ENCODE measurements around the gene PPP5C.
"Not testable (repeated sequence)": the region's sequence is repeated elsewhere in the genome, so short reads cannot be mapped to it uniquely, and the experiment has no call there.

The PPP5C gene

DNA sequence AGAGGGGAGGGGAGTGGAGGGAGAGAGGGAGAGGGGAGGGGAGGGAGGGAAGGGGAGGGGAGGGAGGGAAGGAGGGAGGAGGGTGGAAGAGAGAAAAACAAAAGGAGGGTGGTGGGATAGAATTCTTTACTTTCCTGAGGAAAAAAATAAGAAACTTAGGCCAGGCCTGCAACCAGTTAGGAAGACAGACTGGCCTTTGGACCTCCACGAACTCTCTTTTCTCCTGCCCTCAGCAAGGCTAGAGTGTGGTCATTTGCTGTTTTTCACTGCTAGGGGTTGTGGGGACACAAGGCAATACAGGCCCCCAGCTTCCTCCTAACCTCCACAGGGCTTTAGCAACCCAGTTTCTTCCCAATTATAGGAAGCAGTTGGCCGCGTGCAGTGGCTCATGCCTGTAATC, 62.3 kb downstream of the PPP5C start:
- peaks cover 3% of the 10 kb centered on the region for H3K4me1 ChIP-seq (ENCODE audit: insufficient read depth, low read length)
- H3K27me3 ChIP-seq (ENCODE audit: insufficient read depth, low read length) = peaks cover 66% of the 10 kb centered on the region
- H3K9me3 ChIP-seq (ENCODE audit: insufficient read depth, low read depth, low read length) = no peaks in the 10 kb centered on the region
- H3K36me3 ChIP-seq (ENCODE audit: insufficient read depth, low read depth, low read length) = no peaks in the 10 kb centered on the region
- no peak overlapping the region for H3K4me3 ChIP-seq (ENCODE audit: low read length)
- no peak overlapping the region for H3K27ac ChIP-seq (ENCODE audit: low read length)
- no peak overlapping the region for H3K9ac ChIP-seq (ENCODE audit: low read depth, low read length)

DNA sequence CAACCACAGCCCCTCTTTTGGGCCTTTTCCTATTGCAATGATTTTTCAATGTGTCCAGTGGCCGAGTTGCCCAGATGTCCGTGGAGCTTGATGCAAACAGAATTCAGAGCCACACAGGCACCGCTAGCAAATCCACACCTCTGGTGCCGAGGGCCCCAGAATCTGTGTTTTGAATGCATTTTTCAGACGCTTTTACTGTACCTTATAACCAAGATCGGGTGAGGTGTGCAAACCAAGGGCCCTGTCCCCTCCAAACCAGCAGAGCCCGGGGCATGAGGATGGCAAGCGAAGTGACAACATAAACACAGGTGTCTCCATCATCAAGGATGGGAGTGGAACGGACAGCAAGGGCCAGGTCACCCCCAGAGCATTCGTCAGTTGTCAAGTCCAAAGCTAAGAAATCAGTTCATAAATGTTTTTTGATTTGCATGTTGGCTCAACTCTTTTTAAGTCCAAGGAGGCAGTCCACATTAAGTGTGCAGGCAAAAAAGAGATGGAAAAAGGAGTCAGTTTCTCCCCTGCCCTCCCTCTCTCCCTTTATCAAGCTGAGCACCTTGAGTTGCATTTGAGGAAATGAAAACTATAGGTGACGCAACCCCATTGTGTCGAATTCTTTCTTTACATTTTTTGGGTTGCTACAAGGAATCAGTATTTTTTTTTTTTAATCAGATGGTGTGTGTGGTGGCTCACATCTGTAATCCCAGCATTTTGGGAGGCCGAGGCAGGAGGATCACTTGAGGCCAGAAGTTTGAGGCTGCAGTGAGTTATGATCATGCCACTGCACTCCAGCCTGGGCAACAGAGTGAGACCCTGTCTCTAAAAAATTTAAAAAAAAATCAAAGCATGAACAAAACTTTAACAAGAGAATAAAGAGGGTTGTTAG, 63.6 kb downstream of the PPP5C start:
- Histone ChIP-seq H3K27ac (ENCODE audit: low read length) (no peak overlapping the region), H3K27me3 (ENCODE audit: insufficient read depth, low read length) (peaks cover 64% of the 10 kb centered on the region), H3K4me3 (ENCODE audit: low read length) (no peak overlapping the region), H3K9me3 (ENCODE audit: insufficient read depth, low read depth, low read length) (no peaks in the 10 kb centered on the region), H3K4me1 (ENCODE audit: insufficient read depth, low read length) (peaks cover 3% of the 10 kb centered on the region), H3K9ac (ENCODE audit: low read depth, low read length) (no peak overlapping the region), H3K36me3 (ENCODE audit: insufficient read depth, low read depth, low read length) (no peaks in the 10 kb centered on the region)

DNA sequence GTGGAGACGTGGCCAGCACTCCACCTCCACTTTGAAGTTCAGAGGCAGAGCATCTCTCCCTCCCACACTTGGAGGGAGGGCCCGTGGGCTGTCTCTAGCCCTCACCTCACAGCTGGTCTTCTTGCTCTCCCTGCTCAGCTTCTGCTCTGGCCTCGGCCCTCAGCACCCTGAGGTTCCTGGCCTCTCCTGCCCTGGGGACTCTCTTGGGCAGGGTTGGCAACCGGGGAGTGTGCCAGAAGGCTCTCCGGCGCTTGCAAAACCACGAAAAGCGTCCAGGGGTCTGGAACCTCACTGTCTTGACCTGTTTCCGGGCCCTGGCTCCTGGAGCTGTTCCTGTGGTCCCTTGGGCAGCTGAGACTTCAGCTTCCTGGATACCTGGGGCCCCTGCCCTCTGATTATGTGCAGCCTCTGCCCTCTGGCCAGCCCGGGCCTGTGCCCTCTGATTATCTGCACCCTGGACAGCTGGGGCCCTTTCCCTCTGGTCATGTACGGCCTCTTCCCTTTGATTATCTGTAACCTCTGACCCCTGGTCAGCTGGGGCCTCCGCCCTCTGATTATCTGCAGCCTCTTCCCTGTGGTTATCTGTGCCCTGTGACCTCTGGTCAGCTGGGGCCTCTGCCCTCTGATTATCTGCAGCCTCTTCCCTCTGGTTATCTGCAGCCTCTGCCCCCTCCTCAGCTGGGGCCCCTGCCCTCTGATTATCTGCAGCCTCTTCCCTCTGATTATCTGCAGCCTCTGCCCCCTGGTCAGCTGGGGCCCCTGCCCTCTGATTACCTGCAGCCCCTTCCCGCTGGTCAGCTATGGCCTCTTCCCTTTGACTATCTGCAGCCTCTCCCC, 64.4 kb downstream of the PPP5C start:
- Histone ChIP-seq H3K9me3 (ENCODE audit: insufficient read depth, low read depth, low read length) (no peaks in the 10 kb centered on the region), H3K9ac (ENCODE audit: low read depth, low read length) (no peak overlapping the region), H3K27ac (ENCODE audit: low read length) (no peak overlapping the region), H3K27me3 (ENCODE audit: insufficient read depth, low read length) (peaks cover 57% of the 10 kb centered on the region), H3K36me3 (ENCODE audit: insufficient read depth, low read depth, low read length) (no peaks in the 10 kb centered on the region), H3K4me3 (ENCODE audit: low read length) (peak overlapping the region; percentile 94), H3K4me1 (ENCODE audit: insufficient read depth, low read length) (peaks cover 3% of the 10 kb centered on the region)

DNA sequence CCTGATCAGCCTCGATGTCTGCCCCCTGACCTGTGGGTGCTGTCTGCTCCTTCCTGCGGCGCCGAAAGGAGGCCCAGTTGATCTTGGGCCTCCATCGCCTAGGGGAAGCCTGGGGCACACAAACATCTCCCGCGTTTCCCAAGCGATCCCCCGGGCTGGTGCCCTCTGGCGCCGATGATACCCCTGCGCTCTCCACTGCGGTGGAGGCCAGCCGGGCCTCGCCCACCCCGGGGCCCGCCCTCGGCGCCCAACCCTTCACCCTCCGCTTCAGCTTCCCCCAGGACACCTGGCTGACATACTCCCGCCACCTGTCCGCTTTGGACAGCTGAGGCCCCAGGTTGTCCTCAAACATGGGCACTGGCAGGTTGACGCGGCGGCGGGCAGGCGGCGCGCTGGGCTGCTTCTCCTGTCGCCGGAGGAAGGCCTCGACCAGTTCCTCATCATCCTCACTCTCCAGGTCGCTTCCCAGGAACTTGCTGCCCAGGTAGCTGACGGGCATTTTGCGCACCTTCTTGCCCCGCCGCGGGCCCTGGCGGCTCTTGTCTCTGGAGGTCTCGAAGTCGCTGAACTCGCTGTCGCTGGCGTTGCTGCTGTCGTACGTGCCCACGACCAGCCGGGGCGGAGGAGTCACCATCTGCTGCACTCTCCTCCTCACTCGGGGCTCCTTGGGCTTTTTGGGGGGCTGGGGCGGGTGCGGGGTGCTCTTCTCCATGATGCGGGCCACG, 65.2 kb downstream of the PPP5C start:
- H3K4me1 ChIP-seq (ENCODE audit: insufficient read depth, low read length) = peaks cover 3% of the 10 kb centered on the region
- no peaks in the 10 kb centered on the region for H3K9me3 ChIP-seq (ENCODE audit: insufficient read depth, low read depth, low read length)
- peak overlapping the region; percentile 94; the same call in 1 of the 2 replicates for H3K9ac ChIP-seq (ENCODE audit: low read depth, low read length)
- H3K36me3 ChIP-seq (ENCODE audit: insufficient read depth, low read depth, low read length) = no peaks in the 10 kb centered on the region
- no peak overlapping the region for H3K27ac ChIP-seq (ENCODE audit: low read length)
- H3K27me3 ChIP-seq (ENCODE audit: insufficient read depth, low read length) = peaks cover 49% of the 10 kb centered on the region
- H3K4me3 ChIP-seq (ENCODE audit: low read length) = peak overlapping the region; percentile 94

DNA sequence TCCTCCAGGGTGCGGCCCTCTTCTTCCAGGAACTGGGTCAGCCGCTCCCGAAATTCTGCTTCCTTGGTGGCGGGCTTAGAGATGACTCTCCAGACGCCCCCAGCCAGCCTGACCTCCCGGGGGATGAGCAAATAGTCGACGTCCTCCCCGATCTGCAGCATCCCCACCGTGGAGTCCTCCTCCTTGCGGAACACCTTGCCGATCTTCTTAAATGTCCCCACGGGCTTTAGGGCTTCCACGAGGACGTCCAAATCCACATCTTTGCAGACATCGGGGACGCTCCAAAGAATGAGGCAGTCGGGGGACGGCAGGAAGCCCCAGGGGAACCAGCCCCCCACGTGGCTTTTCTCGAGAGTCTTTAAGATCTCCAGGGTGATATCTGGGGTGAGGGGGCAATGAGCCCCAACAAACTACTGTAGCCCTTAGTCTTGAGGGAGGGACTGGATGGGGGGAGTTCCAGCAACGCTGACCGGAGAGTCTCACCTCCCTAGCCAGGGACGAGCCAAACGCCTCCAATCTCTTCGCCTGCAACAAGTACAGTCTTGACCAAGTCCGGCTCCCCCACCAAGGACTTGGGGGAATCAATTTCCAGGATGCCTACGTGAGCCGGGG, 65.9 kb downstream of the PPP5C start:
- Histone ChIP-seq H3K36me3 (ENCODE audit: insufficient read depth, low read depth, low read length) (no peaks in the 10 kb centered on the region), H3K4me1 (ENCODE audit: insufficient read depth, low read length) (peaks cover 3% of the 10 kb centered on the region), H3K27me3 (ENCODE audit: insufficient read depth, low read length) (peaks cover 42% of the 10 kb centered on the region), H3K9ac (ENCODE audit: low read depth, low read length) (peak overlapping the region; percentile 94; the same call in 1 of the 2 replicates), H3K9me3 (ENCODE audit: insufficient read depth, low read depth, low read length) (no peaks in the 10 kb centered on the region), H3K27ac (ENCODE audit: low read length) (no peak overlapping the region), H3K4me3 (ENCODE audit: low read length) (peak overlapping the region; percentile 94)

- peak within 1 kb of the TSS; percentile 94 for H3K4me3 ChIP-seq (ENCODE audit: low read length)
- H3K36me3 ChIP-seq (ENCODE audit: insufficient read depth, low read depth, low read length) = no peaks in the 10 kb centered on the region
- H3K27ac ChIP-seq (ENCODE audit: low read length) = no peak within 1 kb of the TSS
- peak within 1 kb of the TSS; percentile 94; the same call in 1 of the 2 replicates for H3K9ac ChIP-seq (ENCODE audit: low read depth, low read length)
- H3K4me1 ChIP-seq (ENCODE audit: insufficient read depth, low read length) = no peaks in the 10 kb centered on the region; the same call in 1 of the 2 replicates
- H3K9me3 ChIP-seq (ENCODE audit: insufficient read depth, low read depth, low read length) = no peaks in the 10 kb centered on the region
- peaks cover 35% of the 10 kb centered on the region for H3K27me3 ChIP-seq (ENCODE audit: insufficient read depth, low read length)
Measured at GRCh38 chr19:46413262-46414031, 66.6 kb downstream of the PPP5C start, which contains the start of gene CCDC8. Gene CCDC8, minus strand, starts transcription at chr19:46413564. Its CDS starts 754 bp downstream, at chr19:46412810.

GRCh38 chr19:46414899-46415298, 68.0 kb downstream of the PPP5C start:
- not testable (repeated sequence) for H3K4me1 ChIP-seq (ENCODE audit: insufficient read depth, low read length); H3K36me3 ChIP-seq (ENCODE audit: insufficient read depth, low read depth, low read length); H3K4me3 ChIP-seq (ENCODE audit: low read length); H3K27ac ChIP-seq (ENCODE audit: low read length); H3K9ac ChIP-seq (ENCODE audit: low read depth, low read length); H3K9me3 ChIP-seq (ENCODE audit: insufficient read depth, low read depth, low read length)
- H3K27me3 ChIP-seq (ENCODE audit: insufficient read depth, low read length) = peaks cover 31% of the 10 kb centered on the region

- not testable (repeated sequence) for H3K4me1 ChIP-seq (ENCODE audit: insufficient read depth, low read length); H3K9me3 ChIP-seq (ENCODE audit: insufficient read depth, low read depth, low read length); H3K36me3 ChIP-seq (ENCODE audit: insufficient read depth, low read depth, low read length); H3K27ac ChIP-seq (ENCODE audit: low read length)
- peak overlapping the region; percentile 63 for H3K4me3 ChIP-seq (ENCODE audit: low read length)
- H3K27me3 ChIP-seq (ENCODE audit: insufficient read depth, low read length) = peaks cover 31% of the 10 kb centered on the region
- peak overlapping the region; percentile 75; the same call in 1 of the 2 replicates for H3K9ac ChIP-seq (ENCODE audit: low read depth, low read length)
Measured at GRCh38 chr19:46415804-46416709, 69.2 kb downstream of the PPP5C start.

- H3K36me3 ChIP-seq (ENCODE audit: insufficient read depth, low read depth, low read length) = no peaks in the 10 kb centered on the region
- peaks cover 5% of the 10 kb centered on the region; the same call in 1 of the 2 replicates for H3K27me3 ChIP-seq (ENCODE audit: insufficient read depth, low read length)
- no peaks in the 10 kb centered on the region; the same call in 1 of the 2 replicates for H3K4me1 ChIP-seq (ENCODE audit: insufficient read depth, low read length)
- no peak overlapping the region for H3K4me3 ChIP-seq (ENCODE audit: low read length)
- H3K9me3 ChIP-seq (ENCODE audit: insufficient read depth, low read depth, low read length) = no peaks in the 10 kb centered on the region
- no peak overlapping the region for H3K27ac ChIP-seq (ENCODE audit: low read length)
- no peak overlapping the region for H3K9ac ChIP-seq (ENCODE audit: low read depth, low read length)
Measured at GRCh38 chr19:46420056-46420455, 73.2 kb downstream of the PPP5C start.

- Histone ChIP-seq H3K36me3 (ENCODE audit: insufficient read depth, low read depth, low read length) (no peaks in the 10 kb centered on the region), H3K9ac (ENCODE audit: low read depth, low read length) (no peak overlapping the region), H3K4me3 (ENCODE audit: low read length) (no peak overlapping the region), H3K9me3 (ENCODE audit: insufficient read depth, low read depth, low read length) (no peaks in the 10 kb centered on the region), H3K27me3 (ENCODE audit: insufficient read depth, low read length) (peaks cover 12% of the 10 kb centered on the region), H3K4me1 (ENCODE audit: insufficient read depth, low read length) (0 out of 2 replicates have a peak, but pooled peaks cover 3% of the 10 kb centered on the region), H3K27ac (ENCODE audit: low read length) (no peak overlapping the region)
Measured at GRCh38 chr19:46422344-46422743, 75.5 kb downstream of the PPP5C start.

Data from iPS-20b (cell line).